CD4-positive, alpha-beta T cell (primary cell): ENCODE results near the gene CTIF. TPM values are rescaled to one million over a fixed set of nuclear protein-coding genes. Genes with fewer than 3 reads are reported as not detected.

Experiments used
- ATAC-seq: fragments of 200-7000 bp; cut with Tn5 transposase; one replicate; pipeline ENCODE4 v1.10.0; 2022; ENCODE audit warnings: mild to moderate bottlenecking; ENCODE audit not compliant: poor library complexity
- CTCF ChIA-PET: fragments of 350-600 bp; sonication (Branson Sonifier 250); formaldehyde crosslinking; loops from one replicate; lab custom pipeline; 2021; ENCODE audit warnings: antibody characterized with exemption, inconsistent platforms; lab: Charles Lee
- POLR2A ChIA-PET: fragments of 350-600 bp; sonication (Branson Sonifier 250); formaldehyde crosslinking; loops from one replicate; lab custom pipeline; 2021; ENCODE audit warnings: antibody characterized with exemption, inconsistent platforms; lab: Charles Lee
- DNase-seq, 14 experiments: peaks; one replicate each; pipeline ENCODE4 v3.0.0-alpha.2; 2013 to 2020; ENCODE audit warnings: mixed read lengths in 2 of 14
- H3K27ac ChIP-seq, 2 donors: one replicate each; pipeline versions ENCODE4 v1.5.1 to v1.7.0; 2013; ENCODE audit warnings: low read length in 2 of 2, low read depth in 1 of 2, mild to moderate bottlenecking in 1 of 2
- H3K27me3 ChIP-seq, 2 experiments: 1 replicate in 1 of 2; 2 replicates in 1 of 2; pipeline versions ENCODE4 v1.6.1 to v1.7.0; 2013; ENCODE audit warnings: low read length in 2 of 2, control low read depth in 1 of 2, mild to moderate bottlenecking in 1 of 2, moderate library complexity in 1 of 2; ENCODE audit not compliant: insufficient read depth in 2 of 2, control insufficient read depth in 1 of 2
- H3K36me3 ChIP-seq: one replicate; pipeline ENCODE4 v1.6.1; 2013; ENCODE audit warnings: low read length, control low read depth; ENCODE audit not compliant: insufficient read depth
- H3K4me1 ChIP-seq: one replicate; pipeline ENCODE4 v1.6.1; 2013; ENCODE audit warnings: low read length, control low read depth; ENCODE audit not compliant: insufficient read depth
- H3K4me3 ChIP-seq: one replicate; pipeline ENCODE4 v1.5.1; 2013; ENCODE audit warnings: mild to moderate bottlenecking, low read length, moderate library complexity
- H3K9me3 ChIP-seq, 2 experiments: 1 replicate in 1 of 2; 2 replicates in 1 of 2; pipeline versions ENCODE4 v1.6.1 to v1.7.0; 2013; ENCODE audit warnings: low read length in 2 of 2, mild to moderate bottlenecking in 2 of 2, control low read depth in 1 of 2, moderate library complexity in 1 of 2; ENCODE audit not compliant: control insufficient read depth in 1 of 2, insufficient read depth in 1 of 2
- H3K27ac Mint-ChIP-seq: one replicate; pipeline ENCODE4 v1.8.0; 2020; ENCODE audit warnings: mixed read lengths
- H3K27me3 Mint-ChIP-seq: one replicate; pipeline ENCODE4 v1.8.0; 2021; ENCODE audit warnings: mixed read lengths
- H3K36me3 Mint-ChIP-seq: one replicate; pipeline ENCODE4 v1.8.0; 2021; ENCODE audit warnings: low read depth, mixed read lengths
- H3K4me1 Mint-ChIP-seq: one replicate; pipeline ENCODE4 v1.8.0; 2021; ENCODE audit warnings: low read depth, mixed read lengths
- H3K4me3 Mint-ChIP-seq: one replicate; pipeline ENCODE4 v1.8.0; 2020; ENCODE audit warnings: mild to moderate bottlenecking, mixed read lengths
- H3K9me3 Mint-ChIP-seq: one replicate; pipeline ENCODE4 v1.8.0; 2020; ENCODE audit warnings: mixed read lengths
- intact Hi-C, 2 experiments: fragments of 100-400 bp; cut with DNase I in 1 of 2; cut with micrococcal nuclease in 1 of 2; formaldehyde crosslinking; loops; one replicate each; pipeline versions ENCODE4 v1.15.1 to v1.9.0; 2023 to 2025; cut with DNase I, micrococcal nuclease
- total RNA-seq, 174 experiments: library from RNA in 2 of 174; stranded (reverse) in 2 of 174; gene quantifications; one replicate each; pipeline ENCODE4 v1.2.3 and lab custom pipeline; 2021 to 2026
- TF ChIP-seq, protein P1 (sequence below): fragments of 200-600 bp; IDR thresholded peaks from one replicate; pipeline ENCODE4 v1.8.0; 2022; ENCODE audit warnings: antibody characterized with exemption, mild to moderate bottlenecking

The CTIF gene
- total RNA-seq, 2 experiments from 2014 or later: 1.1 to 2.9 TPM

- Histone ChIP-seq H3K36me3 (no peaks in the 10 kb centered on the region), H3K27ac (no peak overlapping the region), H3K9me3 (no peaks in the 10 kb centered on the region), H3K4me3 (no peak overlapping the region), H3K27me3 (no peaks in the 10 kb centered on the region), H3K4me1 (peaks cover under 1% of the 10 kb centered on the region)
- Mint-ChIP-seq H3K4me1 (no peaks in the 10 kb centered on the region), H3K27ac (no peak overlapping the region), H3K4me3 (no peak overlapping the region), H3K27me3 (no peaks in the 10 kb centered on the region), H3K36me3 (no peaks in the 10 kb centered on the region), H3K9me3 (no peaks in the 10 kb centered on the region)
- POLR2A ChIA-PET: no interaction called here
- DNase-seq: no peak
- CTCF ChIA-PET: no interaction called here
- TF ChIP-seq, protein P1, sequence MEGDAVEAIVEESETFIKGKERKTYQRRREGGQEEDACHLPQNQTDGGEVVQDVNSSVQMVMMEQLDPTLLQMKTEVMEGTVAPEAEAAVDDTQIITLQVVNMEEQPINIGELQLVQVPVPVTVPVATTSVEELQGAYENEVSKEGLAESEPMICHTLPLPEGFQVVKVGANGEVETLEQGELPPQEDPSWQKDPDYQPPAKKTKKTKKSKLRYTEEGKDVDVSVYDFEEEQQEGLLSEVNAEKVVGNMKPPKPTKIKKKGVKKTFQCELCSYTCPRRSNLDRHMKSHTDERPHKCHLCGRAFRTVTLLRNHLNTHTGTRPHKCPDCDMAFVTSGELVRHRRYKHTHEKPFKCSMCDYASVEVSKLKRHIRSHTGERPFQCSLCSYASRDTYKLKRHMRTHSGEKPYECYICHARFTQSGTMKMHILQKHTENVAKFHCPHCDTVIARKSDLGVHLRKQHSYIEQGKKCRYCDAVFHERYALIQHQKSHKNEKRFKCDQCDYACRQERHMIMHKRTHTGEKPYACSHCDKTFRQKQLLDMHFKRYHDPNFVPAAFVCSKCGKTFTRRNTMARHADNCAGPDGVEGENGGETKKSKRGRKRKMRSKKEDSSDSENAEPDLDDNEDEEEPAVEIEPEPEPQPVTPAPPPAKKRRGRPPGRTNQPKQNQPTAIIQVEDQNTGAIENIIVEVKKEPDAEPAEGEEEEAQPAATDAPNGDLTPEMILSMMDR: no peak
- ATAC-seq: no peak
- intact Hi-C loops: no loop called here
Observed at GRCh38 chr18:48706731-48707130, 167.9 kb downstream of the CTIF start.

DNA sequence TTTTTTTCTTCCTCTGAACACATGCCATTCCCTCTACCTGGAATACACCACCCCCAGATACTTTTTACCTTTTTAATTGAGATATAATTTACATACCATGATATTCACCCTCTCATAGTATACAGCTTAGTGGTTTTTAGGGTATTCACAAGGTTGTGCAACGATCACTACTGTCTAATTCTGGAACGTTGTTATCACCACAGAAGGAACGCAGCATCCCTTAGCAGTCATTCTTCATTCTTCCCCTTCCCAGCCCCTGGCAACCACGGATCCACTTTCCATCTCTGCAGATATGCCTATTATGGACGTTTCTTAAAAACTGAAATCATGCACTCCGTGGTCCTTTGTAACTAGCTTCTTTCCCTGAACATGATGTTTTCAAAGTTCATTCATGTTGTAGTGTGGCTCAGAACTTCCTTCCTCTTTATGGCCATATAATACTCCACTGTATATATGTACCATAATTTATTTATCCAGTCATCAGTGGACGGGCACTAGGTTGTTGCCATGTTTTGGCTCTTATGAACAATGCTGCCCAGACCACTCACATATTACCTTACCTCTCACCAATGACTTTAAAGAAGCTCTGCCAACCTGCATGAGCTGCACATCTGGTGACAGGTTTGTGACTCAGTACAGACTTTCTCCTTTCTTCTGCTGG lies 168.9 kb downstream of the CTIF start:
- no peaks in the 10 kb centered on the region for H3K27me3 Mint-ChIP-seq
- intact Hi-C loops: no loop called here
- ChIA-PET POLR2A (no interaction called here), CTCF (no interaction called here)
- DNase-seq (no peak), ATAC-seq (no peak)
- H3K9me3 ChIP-seq: no peaks in the 10 kb centered on the region
- no peak overlapping the region for H3K4me3 Mint-ChIP-seq
- H3K36me3 Mint-ChIP-seq: no peaks in the 10 kb centered on the region
- H3K4me1 Mint-ChIP-seq: no peaks in the 10 kb centered on the region
- H3K36me3 ChIP-seq: no peaks in the 10 kb centered on the region
- H3K27ac ChIP-seq: no peak overlapping the region
- H3K27me3 ChIP-seq: no peaks in the 10 kb centered on the region
- H3K9me3 Mint-ChIP-seq: no peaks in the 10 kb centered on the region
- TF ChIP-seq, protein P1: no peak
- H3K4me1 ChIP-seq: peaks cover 5% of the 10 kb centered on the region
- no peak overlapping the region for H3K4me3 ChIP-seq
- H3K27ac Mint-ChIP-seq: no peak overlapping the region

DNA sequence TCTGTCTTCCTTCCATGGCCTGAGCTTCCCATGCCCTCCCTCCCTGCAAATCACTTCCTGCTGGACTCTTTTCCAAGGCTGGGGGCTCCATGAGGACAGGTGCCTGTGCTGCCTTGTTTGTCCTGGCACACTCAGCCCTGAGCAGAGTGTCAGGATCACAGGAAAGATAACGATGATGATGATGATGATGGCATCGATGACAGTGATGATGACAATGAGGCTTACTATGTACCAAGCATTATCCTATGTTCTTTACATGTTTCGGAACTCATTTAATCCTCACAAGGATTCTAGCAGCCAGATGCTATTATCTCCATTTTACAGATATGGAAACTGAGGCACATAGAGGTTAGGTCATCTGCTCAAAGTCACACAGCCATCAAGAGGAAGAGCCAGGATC lies 170.0 kb downstream of the CTIF start:
- no peak overlapping the region for H3K27ac Mint-ChIP-seq
- intact Hi-C loops: no loop called here
- Histone ChIP-seq H3K27ac (no peak overlapping the region), H3K4me3 (no peak overlapping the region), H3K4me1 (peaks cover 5% of the 10 kb centered on the region), H3K36me3 (no peaks in the 10 kb centered on the region), H3K9me3 (no peaks in the 10 kb centered on the region), H3K27me3 (no peaks in the 10 kb centered on the region)
- TF ChIP-seq, protein P1: no peak
- ATAC-seq (no peak), DNase-seq (no peak)
- ChIA-PET CTCF (no interaction called here), POLR2A (no interaction called here)
- no peak overlapping the region for H3K4me3 Mint-ChIP-seq
- H3K36me3 Mint-ChIP-seq: no peaks in the 10 kb centered on the region
- no peaks in the 10 kb centered on the region for H3K9me3 Mint-ChIP-seq
- no peaks in the 10 kb centered on the region for H3K4me1 Mint-ChIP-seq
- H3K27me3 Mint-ChIP-seq: no peaks in the 10 kb centered on the region
